Measurements from ENCODE around the gene PFKM. TPM values are rescaled to one million over a fixed set of nuclear protein-coding genes. Genes with fewer than 3 reads are reported as not detected.

Gene PFKM
- total RNA-seq, result 132 and 141 TPM in 2 replicates
- long read RNA-seq, transcript PFKM-210 (22 exons, 2,867 nt), result minor isoform, 11 of 628 reads
- long read RNA-seq, transcript PFKM-202 (25 exons, 3,226 nt), result minor isoform, 18 of 628 reads
- long read RNA-seq, transcript PFKM-203 (23 exons, 3,224 nt), result major isoform, 378 of 628 reads
- long read RNA-seq, transcript PFKM-206 (22 exons, 3,063 nt), result minor isoform, 26 of 628 reads
- long read RNA-seq, partial matches to known transcripts, result 46 of 628 reads
- long read RNA-seq, other reads (novel, unspliced or antisense), result 143 of 628 reads

DNA sequence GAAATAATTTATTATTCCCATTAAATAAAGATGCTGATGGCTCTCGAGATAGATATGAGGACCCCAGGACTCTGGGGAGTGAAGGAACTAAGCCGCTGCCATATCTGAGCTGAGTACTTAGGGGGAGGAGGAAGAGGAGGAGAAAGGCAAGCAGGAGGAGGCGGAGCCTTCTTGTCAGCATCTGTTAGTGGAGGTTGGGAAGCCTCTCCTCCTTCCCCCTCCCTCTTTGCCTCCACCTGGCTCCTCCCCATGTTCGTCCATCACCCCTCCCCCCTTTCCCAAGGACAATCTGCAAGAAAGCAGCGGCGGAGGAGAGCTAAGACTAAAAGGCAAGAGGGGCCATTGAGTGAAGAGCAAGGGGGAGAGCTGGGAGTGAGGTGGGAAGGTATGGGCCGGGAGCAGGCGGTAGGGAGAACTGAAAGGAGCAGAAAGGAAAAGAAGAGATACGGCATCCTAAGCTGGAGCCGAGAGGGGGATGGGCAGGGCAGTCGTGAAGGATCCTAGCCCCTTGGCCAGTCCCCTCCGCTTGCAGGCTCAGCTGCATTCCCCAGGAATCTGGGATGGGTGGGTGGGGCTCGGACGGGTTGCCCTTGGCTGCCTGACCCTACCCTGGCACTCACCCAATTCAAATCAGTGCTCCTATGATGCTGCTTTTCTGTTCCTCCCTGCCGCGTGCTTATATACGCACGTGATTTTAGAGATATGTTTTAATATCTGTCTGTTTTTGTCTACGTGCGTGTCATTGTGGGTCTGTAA lies at the start of gene PFKM:
Gene PFKM (plus strand): TSS at position 287 of the 756 bp plus-strand sequence. CDS start 3,411 bp downstream, outside the sequence.
- Mint-ChIP-seq H3K9me3 (ENCODE audit: low read depth) (no peaks in the 10 kb centered on the region), H3K4me3 (ENCODE audit: low read depth) (peak within 1 kb of the TSS; percentile 91), H3K36me3 (ENCODE audit: insufficient read depth) (peaks cover 4% of the 10 kb centered on the region), H3K27me3 (no peaks in the 10 kb centered on the region), H3K4me1 (ENCODE audit: low read depth) (peaks cover 42% of the 10 kb centered on the region), H3K27ac (peak within 1 kb of the TSS; percentile 95)
- DNase-seq (ENCODE audit: low spot score, unreplicated experiment), result peak; percentile 64
- TF ChIP-seq, protein P1, sequence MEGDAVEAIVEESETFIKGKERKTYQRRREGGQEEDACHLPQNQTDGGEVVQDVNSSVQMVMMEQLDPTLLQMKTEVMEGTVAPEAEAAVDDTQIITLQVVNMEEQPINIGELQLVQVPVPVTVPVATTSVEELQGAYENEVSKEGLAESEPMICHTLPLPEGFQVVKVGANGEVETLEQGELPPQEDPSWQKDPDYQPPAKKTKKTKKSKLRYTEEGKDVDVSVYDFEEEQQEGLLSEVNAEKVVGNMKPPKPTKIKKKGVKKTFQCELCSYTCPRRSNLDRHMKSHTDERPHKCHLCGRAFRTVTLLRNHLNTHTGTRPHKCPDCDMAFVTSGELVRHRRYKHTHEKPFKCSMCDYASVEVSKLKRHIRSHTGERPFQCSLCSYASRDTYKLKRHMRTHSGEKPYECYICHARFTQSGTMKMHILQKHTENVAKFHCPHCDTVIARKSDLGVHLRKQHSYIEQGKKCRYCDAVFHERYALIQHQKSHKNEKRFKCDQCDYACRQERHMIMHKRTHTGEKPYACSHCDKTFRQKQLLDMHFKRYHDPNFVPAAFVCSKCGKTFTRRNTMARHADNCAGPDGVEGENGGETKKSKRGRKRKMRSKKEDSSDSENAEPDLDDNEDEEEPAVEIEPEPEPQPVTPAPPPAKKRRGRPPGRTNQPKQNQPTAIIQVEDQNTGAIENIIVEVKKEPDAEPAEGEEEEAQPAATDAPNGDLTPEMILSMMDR (IDR thresholded peaks at IDR 0.05; ENCODE audit: unreplicated experiment), result no peak

DNA sequence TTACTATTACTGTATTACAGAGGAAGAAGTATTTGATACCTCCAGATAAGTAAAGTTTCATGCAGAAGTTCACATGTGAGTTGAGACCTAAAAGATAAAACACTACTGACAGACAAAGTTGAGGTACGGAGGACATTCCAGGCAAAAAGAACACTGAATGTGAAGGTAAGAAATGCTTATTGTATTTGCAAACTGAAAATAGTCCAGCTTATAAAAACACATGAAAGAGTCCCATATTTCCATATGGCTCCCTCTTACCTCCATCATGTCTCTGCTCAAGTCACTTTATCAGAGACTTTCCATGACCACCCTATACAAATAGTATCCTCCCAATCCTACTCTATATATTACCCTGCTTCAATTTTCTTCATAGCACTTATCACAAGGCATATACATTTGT lies 49.1 kb upstream of the PFKM start:
- Mint-ChIP-seq H3K4me3 (ENCODE audit: low read depth) (no peak overlapping the region), H3K27ac (no peak overlapping the region), H3K27me3 (no peaks in the 10 kb centered on the region), H3K9me3 (ENCODE audit: low read depth) (no peaks in the 10 kb centered on the region), H3K4me1 (ENCODE audit: low read depth) (no peaks in the 10 kb centered on the region), H3K36me3 (ENCODE audit: insufficient read depth) (peaks cover 26% of the 10 kb centered on the region)
- no peak for DNase-seq (ENCODE audit: low spot score, unreplicated experiment)
- TF ChIP-seq, protein P1 (IDR thresholded peaks at IDR 0.05; ENCODE audit: unreplicated experiment), result no peak

DNA sequence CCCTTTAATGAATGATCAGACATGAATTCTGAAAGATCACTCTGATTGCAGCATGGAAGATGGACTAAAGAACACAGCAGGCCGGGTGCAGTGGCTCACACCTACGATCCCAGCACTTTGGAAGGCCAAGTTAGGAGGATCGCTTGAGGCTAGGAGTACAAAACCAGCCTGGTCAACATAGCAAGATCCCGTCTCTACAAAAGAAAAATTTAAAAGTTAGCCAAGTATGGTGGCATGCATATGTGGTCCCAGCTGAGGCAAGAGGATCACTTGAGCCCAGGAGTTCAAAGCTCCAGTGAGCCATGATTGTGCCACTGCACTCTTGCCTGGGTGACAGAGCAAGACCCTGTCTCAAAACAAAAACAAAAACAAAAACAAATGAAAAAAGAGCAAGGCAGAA lies 48.4 kb upstream of the PFKM start:
- no peaks in the 10 kb centered on the region for H3K4me1 Mint-ChIP-seq (ENCODE audit: low read depth)
- DNase-seq (ENCODE audit: low spot score, unreplicated experiment), result no peak
- H3K4me3 Mint-ChIP-seq (ENCODE audit: low read depth), result no peak overlapping the region
- H3K9me3 Mint-ChIP-seq (ENCODE audit: low read depth), result no peaks in the 10 kb centered on the region
- H3K27me3 Mint-ChIP-seq, result no peaks in the 10 kb centered on the region
- peaks cover 26% of the 10 kb centered on the region for H3K36me3 Mint-ChIP-seq (ENCODE audit: insufficient read depth)
- peak overlapping the region; percentile 29 for H3K27ac Mint-ChIP-seq
- TF ChIP-seq, protein P1 (IDR thresholded peaks at IDR 0.05; ENCODE audit: unreplicated experiment), result no peak

DNA sequence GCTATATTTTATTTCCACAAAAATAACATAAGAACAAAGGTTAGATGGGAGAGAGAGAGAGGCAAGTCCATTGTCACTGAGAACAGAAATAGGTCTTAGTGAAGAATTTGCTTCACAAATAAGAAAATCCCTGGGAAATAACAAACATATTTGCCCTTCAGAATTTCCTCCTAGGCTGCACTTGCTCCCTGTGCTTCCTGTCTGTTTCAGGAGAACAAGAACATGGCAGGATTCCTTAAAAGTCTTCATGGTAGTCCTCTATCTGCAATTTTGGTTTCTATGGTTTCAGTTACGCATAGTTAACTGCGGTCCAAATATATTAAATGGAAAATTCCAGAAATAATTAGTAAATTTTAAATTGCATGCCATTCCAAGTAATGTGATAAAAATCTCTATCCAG lies 47.4 kb upstream of the PFKM start:
- no peak overlapping the region for H3K4me3 Mint-ChIP-seq (ENCODE audit: low read depth)
- TF ChIP-seq, protein P1 (IDR thresholded peaks at IDR 0.05; ENCODE audit: unreplicated experiment), result no peak
- H3K27me3 Mint-ChIP-seq, result no peaks in the 10 kb centered on the region
- H3K9me3 Mint-ChIP-seq (ENCODE audit: low read depth), result no peaks in the 10 kb centered on the region
- H3K27ac Mint-ChIP-seq, result no peak overlapping the region
- DNase-seq (ENCODE audit: low spot score, unreplicated experiment), result no peak
- H3K36me3 Mint-ChIP-seq (ENCODE audit: insufficient read depth), result peaks cover 24% of the 10 kb centered on the region
- no peaks in the 10 kb centered on the region for H3K4me1 Mint-ChIP-seq (ENCODE audit: low read depth)

DNA sequence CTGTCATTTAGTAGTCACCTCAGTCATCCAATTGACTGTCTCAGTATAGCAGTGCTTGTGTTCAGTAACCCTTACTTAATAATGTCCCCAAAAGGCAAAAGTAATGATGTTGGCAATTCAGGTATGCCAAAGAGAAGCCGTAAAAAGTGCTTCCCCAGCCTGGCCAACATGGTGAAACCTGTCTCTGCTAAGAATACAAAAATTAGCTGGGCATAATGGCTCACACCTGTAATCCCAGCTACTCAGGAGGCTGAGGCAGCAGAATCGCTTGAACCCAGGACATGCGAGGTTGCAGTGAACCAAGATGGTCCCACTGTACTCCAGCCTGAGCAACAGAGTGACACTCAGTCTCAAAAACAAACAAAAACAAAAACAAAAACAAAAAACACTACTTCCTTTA lies 46.9 kb upstream of the PFKM start:
- Mint-ChIP-seq H3K9me3 (ENCODE audit: low read depth) (peaks cover 3% of the 10 kb centered on the region), H3K27me3 (no peaks in the 10 kb centered on the region), H3K4me1 (ENCODE audit: low read depth) (no peaks in the 10 kb centered on the region), H3K4me3 (ENCODE audit: low read depth) (no peak overlapping the region), H3K36me3 (ENCODE audit: insufficient read depth) (peaks cover 26% of the 10 kb centered on the region), H3K27ac (no peak overlapping the region)
- DNase-seq (ENCODE audit: low spot score, unreplicated experiment), result no peak
- TF ChIP-seq, protein P1 (IDR thresholded peaks at IDR 0.05; ENCODE audit: unreplicated experiment), result no peak

Measured in progenitor cell of endocrine pancreas (in vitro differentiated cells).